RPMI8226 (cell line): ENCODE measurements around the gene ACTL7A.
"Not testable (repeated sequence)": the region's sequence is repeated elsewhere in the genome, so short reads cannot be mapped to it uniquely, and the experiment has no call there.

Experiments used
- DNase-seq: peaks from one replicate; pipeline ENCODE4 v3.0.0-alpha.2; 2015

Gene ACTL7A, protein sequence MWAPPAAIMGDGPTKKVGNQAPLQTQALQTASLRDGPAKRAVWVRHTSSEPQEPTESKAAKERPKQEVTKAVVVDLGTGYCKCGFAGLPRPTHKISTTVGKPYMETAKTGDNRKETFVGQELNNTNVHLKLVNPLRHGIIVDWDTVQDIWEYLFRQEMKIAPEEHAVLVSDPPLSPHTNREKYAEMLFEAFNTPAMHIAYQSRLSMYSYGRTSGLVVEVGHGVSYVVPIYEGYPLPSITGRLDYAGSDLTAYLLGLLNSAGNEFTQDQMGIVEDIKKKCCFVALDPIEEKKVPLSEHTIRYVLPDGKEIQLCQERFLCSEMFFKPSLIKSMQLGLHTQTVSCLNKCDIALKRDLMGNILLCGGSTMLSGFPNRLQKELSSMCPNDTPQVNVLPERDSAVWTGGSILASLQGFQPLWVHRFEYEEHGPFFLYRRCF

DNA sequence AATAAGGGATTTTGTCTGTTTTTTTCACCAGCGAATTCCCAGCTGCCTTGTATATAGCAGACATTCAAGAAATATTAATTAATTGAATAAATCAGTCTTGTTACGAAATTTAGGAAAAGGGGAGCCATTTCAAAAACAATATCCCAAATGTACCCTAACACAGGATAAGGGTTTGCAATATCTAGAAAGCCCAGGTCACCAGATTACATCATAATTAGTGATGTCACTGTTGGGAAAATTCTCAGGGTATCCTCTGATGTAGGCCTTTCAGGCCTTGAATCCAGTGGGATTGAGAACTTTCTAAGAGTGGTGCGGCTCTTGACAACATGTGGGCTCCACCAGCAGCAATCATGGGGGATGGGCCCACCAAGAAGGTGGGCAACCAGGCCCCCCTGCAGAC is at the start of gene ACTL7A:
ACTL7A (plus strand) TSS at position 270 of the 400 bp plus-strand sequence; CDS start at position 327, 57 bp downstream.
- no peak for DNase-seq

GRCh38 chr9:108812396-108813025 is 49.6 kb upstream of the ACTL7A start:
- DNase-seq = no peak

GRCh38 chr9:108813951-108814601 is 48.0 kb upstream of the ACTL7A start:
- no peak for DNase-seq

DNA sequence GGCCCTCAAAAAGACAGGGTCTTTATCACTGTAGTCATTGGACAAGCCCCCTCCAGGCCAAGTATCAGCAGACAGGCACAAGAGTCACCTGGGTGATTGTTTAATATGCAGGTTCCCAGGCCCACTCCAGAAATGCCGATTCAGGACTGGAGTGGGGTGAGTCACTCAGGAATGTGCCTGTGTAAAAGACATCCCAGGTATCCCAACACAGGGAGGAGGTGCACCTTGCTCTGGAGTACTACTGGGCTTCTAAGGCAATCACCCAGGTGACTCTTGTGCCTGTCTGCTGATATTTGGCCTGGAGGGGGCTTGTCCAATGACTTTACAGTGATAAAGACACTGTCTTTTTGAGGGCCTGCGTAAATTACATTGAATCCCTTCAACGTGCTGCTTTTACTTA is 46.9 kb upstream of the ACTL7A start:
- DNase-seq = no peak

- DNase-seq = no peak
Measured at GRCh38 chr9:108816037-108816436, 46.0 kb upstream of the ACTL7A start.

GRCh38 chr9:108823829-108824228 is 38.2 kb upstream of the ACTL7A start:
- DNase-seq = no peak

GRCh38 chr9:108830272-108830671 is 31.8 kb upstream of the ACTL7A start:
- DNase-seq = no peak

DNA sequence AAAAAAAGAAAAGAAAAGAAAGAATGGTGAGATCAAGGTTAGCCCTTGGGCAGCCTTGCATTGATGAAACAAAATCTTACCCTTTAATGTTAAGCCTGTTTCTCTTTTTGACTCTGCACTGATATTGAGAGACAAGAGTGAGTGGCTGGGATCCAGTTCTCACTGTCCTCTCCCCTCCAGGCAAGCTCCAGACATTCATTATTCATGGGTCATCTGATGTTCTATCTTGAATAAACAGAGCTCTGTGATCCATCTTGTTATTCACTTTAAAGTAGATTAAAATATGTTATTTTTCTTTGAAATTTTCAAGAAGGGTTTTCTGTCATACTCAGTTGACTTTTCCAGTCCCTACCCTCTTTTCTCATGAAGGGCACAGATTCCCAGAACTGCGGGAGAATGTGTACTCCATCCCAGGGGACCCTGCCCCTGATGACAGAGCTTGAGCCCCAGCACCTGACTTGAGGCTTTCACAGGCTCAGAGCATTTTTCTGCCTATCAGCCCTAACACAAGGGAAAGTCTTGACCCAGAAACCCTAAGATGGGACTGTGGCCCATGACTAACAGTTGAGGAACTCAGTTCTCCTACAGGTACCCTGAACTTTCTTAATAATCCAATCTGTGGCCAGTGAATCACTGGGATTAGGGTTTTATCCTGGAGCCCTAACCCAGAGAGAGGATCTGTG is 30.4 kb upstream of the ACTL7A start:
- DNase-seq = no peak

- no peak for DNase-seq
Measured at GRCh38 chr9:108832179-108832500, 29.9 kb upstream of the ACTL7A start.

GRCh38 chr9:108834959-108835665 is 27.0 kb upstream of the ACTL7A start:
- DNase-seq = no peak

- DNase-seq = no peak
Measured at GRCh38 chr9:108835831-108836230, 26.2 kb upstream of the ACTL7A start.

GRCh38 chr9:108836319-108836718 is 25.7 kb upstream of the ACTL7A start:
- no peak for DNase-seq

DNA sequence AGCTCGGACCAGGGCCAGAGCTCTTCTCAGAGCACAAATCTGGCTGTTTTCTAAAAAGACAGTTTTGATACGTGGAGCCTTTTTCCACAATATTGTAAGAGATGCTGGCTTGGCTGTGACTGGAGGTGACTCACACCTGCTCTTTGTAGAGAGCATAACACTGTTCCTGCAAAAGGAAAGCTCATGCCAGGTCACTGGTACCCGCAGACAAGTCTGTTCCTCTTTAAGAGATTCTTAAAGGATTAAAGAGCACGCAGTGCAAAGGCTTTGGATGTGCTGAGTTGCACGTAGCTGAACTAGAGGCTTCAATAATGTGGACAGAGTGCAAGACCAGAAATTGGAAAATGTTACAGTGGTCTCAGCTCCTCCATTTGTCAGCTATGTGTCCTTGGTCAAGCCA is 25.3 kb upstream of the ACTL7A start:
- DNase-seq = no peak

DNA sequence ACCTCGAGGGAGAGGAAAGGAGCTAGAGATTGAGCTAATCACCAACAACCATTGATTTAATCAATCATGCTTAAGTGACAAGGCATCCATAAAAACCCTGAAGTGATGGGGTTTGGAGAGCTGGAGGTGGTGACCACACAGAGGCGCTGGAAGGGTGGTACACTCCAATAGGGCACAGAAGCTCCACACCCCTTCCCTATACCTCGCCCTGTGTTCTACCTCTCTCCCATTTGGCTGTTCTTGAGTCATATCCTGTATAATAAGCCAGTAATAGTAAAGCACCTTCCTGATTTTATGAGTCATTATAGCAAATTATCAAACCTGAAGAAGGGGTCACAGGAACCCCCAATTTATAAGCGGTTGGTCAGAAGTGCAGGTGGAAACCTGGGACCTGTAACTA is 24.5 kb upstream of the ACTL7A start:
- DNase-seq = no peak

GRCh38 chr9:108838017-108838416 is 24.0 kb upstream of the ACTL7A start:
- DNase-seq = no peak

GRCh38 chr9:108839561-108839960 is 22.5 kb upstream of the ACTL7A start:
- DNase-seq = not testable (repeated sequence)

DNA sequence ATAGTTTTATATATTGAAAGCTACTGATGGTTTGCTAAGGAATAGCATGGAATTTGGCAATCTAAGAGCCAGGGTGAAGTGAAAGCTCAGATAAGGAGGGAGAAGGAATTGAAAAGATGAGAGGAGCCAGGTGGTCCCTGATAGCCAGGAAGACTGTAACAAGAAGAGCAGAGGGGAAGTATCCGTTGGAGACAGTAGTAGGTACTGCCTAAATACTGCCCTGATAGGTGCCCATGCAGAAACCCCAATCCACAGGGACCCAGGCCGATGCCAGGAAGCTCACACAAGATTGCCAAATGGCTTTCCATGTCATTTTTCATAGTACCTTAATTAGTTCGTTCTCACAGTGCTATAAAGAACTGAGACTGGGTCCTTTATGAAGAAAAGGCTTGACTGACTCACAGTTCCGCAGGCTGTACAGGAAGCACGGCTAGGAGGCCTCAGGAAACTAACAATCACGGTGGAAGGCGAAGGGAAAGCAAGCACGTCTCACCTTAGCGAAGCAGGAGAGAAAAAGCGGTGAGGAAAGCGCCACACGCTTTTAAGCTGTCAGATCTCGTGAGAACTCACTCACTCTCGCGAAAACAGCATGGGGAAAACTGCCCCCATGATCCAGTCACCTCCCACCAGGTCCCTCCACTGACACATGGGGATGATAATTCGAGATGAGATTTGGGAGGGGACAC is 19.3 kb upstream of the ACTL7A start:
- DNase-seq = peak; percentile 2

DNA sequence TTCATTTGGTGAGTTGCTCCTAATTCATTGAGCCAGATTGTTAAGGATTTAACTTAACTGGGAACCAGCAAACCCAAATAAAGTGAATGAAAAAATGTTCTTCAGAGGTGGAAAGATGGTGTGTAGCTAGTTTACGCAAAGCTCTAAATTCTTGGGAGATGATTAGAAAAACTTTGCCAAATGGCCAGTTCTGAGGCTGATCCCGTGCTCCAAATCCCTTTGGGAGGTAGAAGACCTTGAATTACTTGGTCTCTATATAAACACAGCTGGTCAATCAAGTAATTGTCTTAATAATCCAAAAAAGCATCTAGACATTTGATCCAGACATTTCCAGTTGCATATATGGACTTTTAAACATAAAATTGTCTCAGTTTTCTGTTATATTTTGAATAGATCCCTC is 17.7 kb upstream of the ACTL7A start:
- no peak for DNase-seq

DNA sequence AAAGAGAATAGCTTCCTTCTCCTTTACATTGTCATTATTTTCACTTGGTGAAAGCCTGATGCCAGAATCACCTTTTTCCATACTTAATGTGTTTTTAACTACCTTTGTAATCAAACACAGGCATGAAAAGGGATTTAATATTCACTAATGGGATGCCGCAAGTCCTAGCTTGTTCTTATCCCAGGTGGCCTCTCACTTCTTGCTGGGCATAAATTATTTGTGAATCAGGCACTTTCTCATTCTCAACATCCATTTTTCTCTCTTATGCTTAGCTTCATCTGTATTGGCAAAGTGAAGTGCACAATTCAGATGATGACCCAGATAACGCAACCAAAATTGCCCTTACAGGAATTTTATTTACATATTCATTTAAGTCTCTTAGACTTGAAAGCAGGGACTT is 17.2 kb upstream of the ACTL7A start:
- no peak for DNase-seq

DNA sequence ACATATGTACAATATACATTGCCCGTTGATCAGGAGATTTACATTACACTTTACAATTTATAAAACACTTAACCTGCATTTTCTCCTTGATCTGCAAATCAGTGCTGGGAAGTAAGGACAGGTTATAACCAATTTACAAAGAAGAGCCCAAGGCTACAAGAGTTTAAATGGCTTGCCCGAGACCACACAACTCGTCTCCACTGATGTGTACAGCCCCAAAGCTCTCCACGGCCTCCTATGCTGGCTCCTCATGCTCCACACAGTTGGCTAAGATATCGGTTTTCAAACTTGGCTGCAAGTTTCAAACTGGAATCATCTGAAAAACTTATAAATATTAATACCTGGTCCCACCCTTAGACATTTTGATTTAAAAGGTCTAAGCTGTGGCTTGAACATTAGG is 16.6 kb upstream of the ACTL7A start:
- DNase-seq = no peak

- no peak for DNase-seq
Measured at GRCh38 chr9:108845947-108846346, 16.1 kb upstream of the ACTL7A start.

- DNase-seq = not testable (repeated sequence)
Measured at GRCh38 chr9:108848296-108848695, 13.8 kb upstream of the ACTL7A start.
